Measurements from ENCODE around the gene GIGYF2. TPM values are rescaled to one million over a fixed set of nuclear protein-coding genes. Genes with fewer than 3 reads are reported as not detected.

GIGYF2 gene
- total RNA-seq, 4 donors from 2014 or later = 66.0 to 106 (median 86.4) TPM

DNA sequence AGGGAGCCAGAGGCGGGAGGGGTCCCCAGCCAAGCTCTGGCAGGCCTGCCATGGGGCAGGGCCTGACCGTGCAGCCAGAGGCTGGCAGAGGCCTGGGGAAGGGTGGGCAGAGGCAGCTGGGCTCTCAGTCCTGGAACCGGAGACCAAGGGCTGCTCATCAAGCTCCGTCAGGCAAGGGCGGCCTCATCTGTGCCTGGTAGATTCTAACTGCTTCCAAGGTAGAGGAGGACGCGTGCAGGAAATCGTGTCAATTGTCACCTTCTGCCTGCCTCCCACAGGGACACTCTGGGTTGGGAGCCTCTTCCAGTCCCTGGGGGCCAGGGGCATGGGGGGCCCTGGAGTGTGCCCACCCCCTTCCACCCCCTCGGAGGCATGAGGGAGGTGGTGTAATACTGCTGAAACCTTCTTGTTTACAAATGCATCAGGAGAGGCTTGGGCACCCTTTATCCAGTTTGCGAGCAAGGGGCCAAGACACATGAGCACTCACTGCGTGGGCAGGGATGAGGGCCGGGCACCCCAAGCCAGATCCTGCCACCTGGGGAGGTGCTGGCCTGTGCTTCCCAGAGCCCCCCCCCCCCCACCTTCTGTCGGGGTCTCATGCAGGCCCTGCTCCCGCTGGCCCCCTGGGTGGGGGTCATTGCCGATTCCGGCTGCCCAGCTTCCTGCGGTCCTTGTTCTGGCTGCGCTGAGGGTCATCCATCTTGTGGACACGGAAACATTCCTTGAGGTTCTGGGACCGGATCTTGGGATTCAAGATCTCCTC lies 181.9 kb downstream of the GIGYF2 start:
- Histone ChIP-seq H3K4me1 (peaks cover 0 to 39% (median 11%) of the 10 kb centered on the region in 4 donors), H3K27ac (peak overlapping the region in 1 of 4 donors; percentile 44), H3K36me3 (peaks cover 0 to 34% (median 0%) of the 10 kb centered on the region in 3 donors), H3K9me3 (no peaks in the 10 kb centered on the region), H3K27me3 (peaks cover 0 to 15% of the 10 kb centered on the region in 2 donors), H3K4me3 (no peak overlapping the region)
- WGBS, 2 donors = 79 to 91% methylated on average over 13 to 16 of the region's 20 CpGs
- peak in 1 of 2 donors; percentile 11 for DNase-seq (ENCODE audit: low spot score in 2 of 2)
- TF ChIP-seq POLR2A (IDR thresholded peaks at IDR 0.05) (no peak), EP300 (IDR thresholded peaks at IDR 0.05) (no peak)
- TF ChIP-seq, protein P1, sequence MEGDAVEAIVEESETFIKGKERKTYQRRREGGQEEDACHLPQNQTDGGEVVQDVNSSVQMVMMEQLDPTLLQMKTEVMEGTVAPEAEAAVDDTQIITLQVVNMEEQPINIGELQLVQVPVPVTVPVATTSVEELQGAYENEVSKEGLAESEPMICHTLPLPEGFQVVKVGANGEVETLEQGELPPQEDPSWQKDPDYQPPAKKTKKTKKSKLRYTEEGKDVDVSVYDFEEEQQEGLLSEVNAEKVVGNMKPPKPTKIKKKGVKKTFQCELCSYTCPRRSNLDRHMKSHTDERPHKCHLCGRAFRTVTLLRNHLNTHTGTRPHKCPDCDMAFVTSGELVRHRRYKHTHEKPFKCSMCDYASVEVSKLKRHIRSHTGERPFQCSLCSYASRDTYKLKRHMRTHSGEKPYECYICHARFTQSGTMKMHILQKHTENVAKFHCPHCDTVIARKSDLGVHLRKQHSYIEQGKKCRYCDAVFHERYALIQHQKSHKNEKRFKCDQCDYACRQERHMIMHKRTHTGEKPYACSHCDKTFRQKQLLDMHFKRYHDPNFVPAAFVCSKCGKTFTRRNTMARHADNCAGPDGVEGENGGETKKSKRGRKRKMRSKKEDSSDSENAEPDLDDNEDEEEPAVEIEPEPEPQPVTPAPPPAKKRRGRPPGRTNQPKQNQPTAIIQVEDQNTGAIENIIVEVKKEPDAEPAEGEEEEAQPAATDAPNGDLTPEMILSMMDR (IDR thresholded peaks at IDR 0.05) = no peak

DNA sequence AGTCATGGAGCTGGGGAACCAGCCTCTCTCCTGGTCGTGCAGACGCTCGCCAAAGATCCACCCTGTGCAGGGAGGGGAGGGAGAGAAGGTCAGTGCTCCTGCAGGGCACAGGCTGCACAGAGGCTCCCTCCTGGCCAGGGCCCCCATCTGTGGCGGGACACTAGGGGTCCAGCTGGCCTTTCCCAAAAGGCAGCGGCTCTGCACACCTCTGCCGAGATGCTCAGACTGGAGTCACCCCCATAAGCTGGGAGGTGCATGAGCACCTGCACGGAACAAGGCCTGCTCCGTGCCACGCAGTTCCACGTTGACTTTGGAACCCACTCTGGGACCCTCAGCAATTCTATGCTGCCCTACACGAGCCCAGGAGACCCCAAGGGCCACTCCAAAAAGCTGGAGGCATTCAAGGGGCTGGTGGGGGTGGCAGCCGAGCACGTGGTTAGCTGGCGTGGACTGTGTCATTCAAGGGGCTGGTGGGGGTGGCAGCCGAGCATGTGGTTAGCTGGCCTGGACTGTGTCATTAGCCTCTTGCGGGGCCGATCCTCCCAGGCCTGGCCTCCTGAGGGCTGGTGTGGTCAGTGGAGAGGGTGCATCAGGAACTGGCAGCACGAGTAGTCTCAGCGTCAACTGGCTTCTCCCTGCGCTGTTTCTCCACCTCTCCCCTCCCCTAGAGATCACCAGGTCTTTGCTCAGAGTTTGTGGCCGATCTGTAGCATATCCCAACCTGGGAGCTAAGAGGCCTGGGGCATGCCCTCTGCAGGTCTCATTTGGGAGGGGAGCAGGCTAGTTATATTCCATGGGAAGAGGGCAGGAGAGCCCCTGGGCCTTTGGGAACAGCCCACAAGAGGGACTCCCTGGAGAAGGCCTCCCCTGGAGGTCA lies 182.7 kb downstream of the GIGYF2 start:
- 80 to 82% methylated on average over 10 to 19 of the region's 21 CpGs for WGBS, 2 donors
- Histone ChIP-seq H3K9me3 (no peaks in the 10 kb centered on the region), H3K4me3 (no peak overlapping the region), H3K27me3 (peaks cover 0 to 13% of the 10 kb centered on the region in 2 donors), H3K4me1 (peaks cover 0 to 31% (median 5%) of the 10 kb centered on the region in 4 donors), H3K36me3 (peaks cover 0 to 41% (median 0%) of the 10 kb centered on the region in 3 donors), H3K27ac (peak overlapping the region in 2 of 4 donors; percentile 44 to 55)
- peak in 1 of 2 donors; percentile 6 for DNase-seq (ENCODE audit: low spot score in 2 of 2)
- TF ChIP-seq, protein P1 (IDR thresholded peaks at IDR 0.05) = no peak
- no peak for TF ChIP-seq EP300 (IDR thresholded peaks at IDR 0.05)
- no peak for TF ChIP-seq POLR2A (IDR thresholded peaks at IDR 0.05)

DNA sequence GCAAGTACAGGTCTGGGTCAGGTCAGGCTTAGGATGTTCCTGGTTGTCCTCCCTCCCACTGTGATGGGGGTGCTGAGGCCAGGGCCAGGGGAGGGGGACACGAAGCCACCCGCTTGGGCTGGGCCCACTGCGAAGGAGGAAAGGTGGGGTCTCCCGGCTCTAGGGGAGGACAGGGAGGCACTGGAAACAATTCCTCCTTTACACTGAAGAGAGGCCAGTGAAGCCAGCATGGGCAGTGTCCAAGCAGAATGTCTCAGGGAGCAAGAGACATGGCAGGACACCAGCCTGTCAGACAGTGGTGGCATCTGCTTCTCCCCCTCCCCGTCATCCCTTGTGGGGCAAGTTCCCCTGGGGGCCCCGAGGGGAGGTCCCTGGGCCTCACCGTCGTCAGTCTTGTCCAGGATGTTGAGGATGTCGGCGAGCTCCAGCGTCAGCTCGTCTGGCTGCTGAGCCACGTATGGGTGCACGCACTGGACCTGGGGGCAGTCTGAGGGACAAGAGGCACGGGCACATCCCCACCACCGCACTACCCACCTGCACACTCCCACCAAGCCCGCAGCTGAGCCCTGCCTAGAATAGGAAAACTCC lies 183.7 kb downstream of the GIGYF2 start:
- H3K27ac ChIP-seq = peak overlapping the region in 1 of 4 donors; percentile 44
- peaks cover 0 to 23% (median under 1%) of the 10 kb centered on the region in 4 donors for H3K4me1 ChIP-seq
- H3K4me3 ChIP-seq = no peak overlapping the region
- peaks cover 0 to 49% (median 0%) of the 10 kb centered on the region in 3 donors for H3K36me3 ChIP-seq
- peaks cover 0 to 3% of the 10 kb centered on the region in 2 donors for H3K27me3 ChIP-seq
- no peaks in the 10 kb centered on the region for H3K9me3 ChIP-seq
- 77 to 78% methylated on average over 14 to 15 of the region's 17 CpGs for WGBS, 2 donors
- DNase-seq (ENCODE audit: low spot score in 2 of 2) = peak in 1 of 2 donors; percentile 5
- no peak for TF ChIP-seq EP300 (IDR thresholded peaks at IDR 0.05)
- no peak for TF ChIP-seq POLR2A (IDR thresholded peaks at IDR 0.05)
- TF ChIP-seq, protein P1 (IDR thresholded peaks at IDR 0.05) = no peak

DNA sequence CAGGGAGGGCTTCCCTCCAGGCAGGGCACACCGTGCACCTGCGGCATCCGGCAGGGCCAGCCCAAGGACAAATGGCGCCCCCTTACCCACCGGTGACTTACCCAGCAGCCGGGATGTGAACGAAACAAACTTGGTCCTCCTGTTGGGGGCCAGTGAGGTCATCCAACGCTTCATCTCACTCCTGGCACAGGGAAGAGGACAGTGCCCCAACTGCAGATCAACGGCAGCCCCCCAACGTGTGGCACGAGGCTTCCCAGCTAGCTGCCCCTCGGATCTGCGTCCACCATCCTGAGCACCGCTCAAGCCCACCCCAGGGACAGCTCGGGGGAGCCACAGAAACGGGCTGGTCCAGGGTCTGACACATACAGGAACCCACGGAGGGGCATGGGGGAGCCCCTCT lies 185.0 kb downstream of the GIGYF2 start:
- TF ChIP-seq EP300 (IDR thresholded peaks at IDR 0.05) (no peak), POLR2A (IDR thresholded peaks at IDR 0.05) (no peak)
- TF ChIP-seq, protein P1 (IDR thresholded peaks at IDR 0.05) = no peak
- WGBS, 2 donors = 94 to 100% methylated on average over 7 to 11 of the region's 17 CpGs
- H3K4me3 ChIP-seq = no peak overlapping the region
- peak in 1 of 2 donors; percentile 3 for DNase-seq (ENCODE audit: low spot score in 2 of 2)
- H3K27me3 ChIP-seq = no peaks in the 10 kb centered on the region
- no peak overlapping the region for H3K27ac ChIP-seq
- H3K9me3 ChIP-seq = no peaks in the 10 kb centered on the region
- peaks cover 0 to 60% (median 0%) of the 10 kb centered on the region in 3 donors for H3K36me3 ChIP-seq
- H3K4me1 ChIP-seq = peaks cover 0 to 13% (median 0%) of the 10 kb centered on the region in 4 donors
